T1000 (cell line): ENCODE measurements around the gene SPRY4.
"Not testable (repeated sequence)": the region's sequence is repeated elsewhere in the genome, so short reads cannot be mapped to it uniquely, and the experiment has no call there.

Source experiments
- DNase-seq: peaks from one replicate; lab custom pipeline; 2025; ENCODE audit warnings: mixed read lengths; lab: John Stamatoyannopoulos, UW

SPRY4 gene

GRCh38 chr5:142324871-142325724, at the start of gene SPRY4:
TSS of gene SPRY4 (minus strand) at chr5:142325021. CDS start at chr5:142315108, 9,913 bp downstream.
- DNase-seq, result peak; percentile 94

- no peak for DNase-seq
These were observed 43.7 kb upstream of the SPRY4 start for GRCh38 chr5:142368529-142368928.

GRCh38 chr5:142366007-142366406, 41.2 kb upstream of the SPRY4 start:
- no peak for DNase-seq

GRCh38 chr5:142364251-142365145, 39.7 kb upstream of the SPRY4 start:
- DNase-seq, result no peak

- no peak for DNase-seq
These were observed 38.8 kb upstream of the SPRY4 start for GRCh38 chr5:142363619-142363963.

GRCh38 chr5:142362193-142362592, 37.4 kb upstream of the SPRY4 start:
- not testable (repeated sequence) for DNase-seq

GRCh38 chr5:142360607-142361120, 35.8 kb upstream of the SPRY4 start:
- no peak for DNase-seq

- DNase-seq, result no peak
These were observed 35.3 kb upstream of the SPRY4 start for GRCh38 chr5:142360051-142360498.

GRCh38 chr5:142358648-142359047, 33.8 kb upstream of the SPRY4 start:
- no peak for DNase-seq

- no peak for DNase-seq
These were observed 33.3 kb upstream of the SPRY4 start for GRCh38 chr5:142358121-142358520.

GRCh38 chr5:142357469-142358090, 32.8 kb upstream of the SPRY4 start:
- DNase-seq, result no peak

GRCh38 chr5:142356716-142357468, 32.1 kb upstream of the SPRY4 start:
- peak; percentile 70 for DNase-seq

- DNase-seq, result no peak
These were observed 31.5 kb upstream of the SPRY4 start for GRCh38 chr5:142356349-142356715.

- no peak for DNase-seq
These were observed 28.3 kb upstream of the SPRY4 start for GRCh38 chr5:142353071-142353472.

- DNase-seq, result no peak
These were observed 25.2 kb upstream of the SPRY4 start for GRCh38 chr5:142350021-142350420.

GRCh38 chr5:142346706-142347105, 21.9 kb upstream of the SPRY4 start:
- DNase-seq, result no peak

GRCh38 chr5:142344915-142345314, 20.1 kb upstream of the SPRY4 start:
- not testable (repeated sequence) for DNase-seq

- no peak for DNase-seq
These were observed 18.7 kb upstream of the SPRY4 start for GRCh38 chr5:142343531-142343930.

- peak; percentile 48 for DNase-seq
These were observed 17.5 kb upstream of the SPRY4 start for GRCh38 chr5:142342128-142342981.

GRCh38 chr5:142339781-142340180, 15.0 kb upstream of the SPRY4 start:
- DNase-seq, result no peak
